ENCODE data around the gene SMYD4. TPM values are rescaled to one million over a fixed set of nuclear protein-coding genes. Genes with fewer than 3 reads are reported as not detected.
"Not testable (repeated sequence)": the region's sequence is repeated elsewhere in the genome, so short reads cannot be mapped to it uniquely, and the experiment has no call there.

Gene SMYD4
- total RNA-seq, 4 donors from 2014 or later: 9.4 to 13.0 (median 10.0) TPM

DNA sequence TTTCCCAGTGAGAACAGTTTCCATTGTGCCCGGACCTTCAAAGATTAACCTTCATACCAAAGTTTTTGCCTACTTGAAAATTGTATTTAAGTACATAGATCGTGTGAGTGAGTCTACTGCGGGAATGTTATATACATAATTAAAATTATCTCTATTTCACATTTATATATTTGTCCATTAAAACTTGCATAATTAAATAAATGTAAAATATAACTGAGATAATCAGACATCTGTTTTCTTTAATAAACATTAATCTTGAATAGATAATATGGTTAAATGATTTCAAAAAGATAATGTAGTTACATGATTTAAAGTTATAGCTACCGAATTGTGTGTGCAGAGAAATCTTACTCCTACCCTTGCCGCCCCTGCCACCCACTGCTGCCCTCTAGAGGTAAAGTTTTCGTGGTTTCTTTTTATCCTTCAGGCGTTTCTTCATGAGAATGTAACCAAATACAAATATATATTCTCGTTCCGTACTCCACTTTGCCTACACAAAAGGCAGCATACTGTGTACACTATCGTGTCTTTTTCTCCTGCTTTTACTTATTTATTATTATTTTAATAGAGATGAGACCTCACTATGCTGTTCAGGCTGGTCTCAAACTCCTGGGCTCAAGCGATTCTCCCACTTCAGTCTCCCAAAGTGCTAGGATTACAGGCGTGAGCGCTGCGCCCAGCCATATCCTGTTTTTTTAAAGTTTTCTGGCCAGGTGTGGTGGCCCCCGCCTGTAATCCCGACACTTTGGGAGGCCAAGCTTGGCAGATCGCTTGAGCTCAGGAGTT is 35.7 kb upstream of the SMYD4 start:
- WGBS, 2 donors: 59 to 64% methylated on average over 16 to 17 of the region's 17 CpGs
- intact Hi-C loops (cut with DNase I; ENCODE audit: low total_unique reads): no loop called here
- peak in 1 of 2 donors; percentile 43 for DNase-seq (ENCODE audit: low spot score in 2 of 2)

GRCh38 chr17:1861391-1862010 is 31.8 kb upstream of the SMYD4 start:
- no peak overlapping the region for H3K4me3 ChIP-seq (ENCODE audit: low read depth, poor library complexity, severe bottlenecking)
- TF ChIP-seq, protein P1, sequence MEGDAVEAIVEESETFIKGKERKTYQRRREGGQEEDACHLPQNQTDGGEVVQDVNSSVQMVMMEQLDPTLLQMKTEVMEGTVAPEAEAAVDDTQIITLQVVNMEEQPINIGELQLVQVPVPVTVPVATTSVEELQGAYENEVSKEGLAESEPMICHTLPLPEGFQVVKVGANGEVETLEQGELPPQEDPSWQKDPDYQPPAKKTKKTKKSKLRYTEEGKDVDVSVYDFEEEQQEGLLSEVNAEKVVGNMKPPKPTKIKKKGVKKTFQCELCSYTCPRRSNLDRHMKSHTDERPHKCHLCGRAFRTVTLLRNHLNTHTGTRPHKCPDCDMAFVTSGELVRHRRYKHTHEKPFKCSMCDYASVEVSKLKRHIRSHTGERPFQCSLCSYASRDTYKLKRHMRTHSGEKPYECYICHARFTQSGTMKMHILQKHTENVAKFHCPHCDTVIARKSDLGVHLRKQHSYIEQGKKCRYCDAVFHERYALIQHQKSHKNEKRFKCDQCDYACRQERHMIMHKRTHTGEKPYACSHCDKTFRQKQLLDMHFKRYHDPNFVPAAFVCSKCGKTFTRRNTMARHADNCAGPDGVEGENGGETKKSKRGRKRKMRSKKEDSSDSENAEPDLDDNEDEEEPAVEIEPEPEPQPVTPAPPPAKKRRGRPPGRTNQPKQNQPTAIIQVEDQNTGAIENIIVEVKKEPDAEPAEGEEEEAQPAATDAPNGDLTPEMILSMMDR (IDR thresholded peaks at IDR 0.05): no peak
- TF ChIP-seq POLR2A (IDR thresholded peaks at IDR 0.05): no peak
- 88 to 94% methylated on average over 16 of the region's 16 CpGs for WGBS, 2 donors
- DNase-seq (ENCODE audit: low spot score in 2 of 2): no peak
- intact Hi-C loops (cut with DNase I; ENCODE audit: low total_unique reads): no loop called here

More for the DNA sequence above, 35.7 kb upstream of the SMYD4 start:
- no peak for TF ChIP-seq POLR2A (IDR thresholded peaks at IDR 0.05)
- TF ChIP-seq, protein P1 (IDR thresholded peaks at IDR 0.05): no peak
- H3K4me3 ChIP-seq (ENCODE audit: low read depth, poor library complexity, severe bottlenecking): no peak overlapping the region

- no peak for TF ChIP-seq POLR2A (IDR thresholded peaks at IDR 0.05)
- TF ChIP-seq, protein P1 (IDR thresholded peaks at IDR 0.05): no peak
- 94 to 95% methylated on average over 11 of the region's 11 CpGs for WGBS, 2 donors
- DNase-seq (ENCODE audit: low spot score in 2 of 2): no peak
- H3K4me3 ChIP-seq (ENCODE audit: low read depth, poor library complexity, severe bottlenecking): no peak overlapping the region
- intact Hi-C loops (cut with DNase I; ENCODE audit: low total_unique reads): no loop called here
Measured at GRCh38 chr17:1860978-1861377, 31.3 kb upstream of the SMYD4 start.

- intact Hi-C loops (cut with DNase I; ENCODE audit: low total_unique reads); DNase-seq (ENCODE audit: low spot score in 2 of 2); H3K4me3 ChIP-seq (ENCODE audit: low read depth, poor library complexity, severe bottlenecking): not testable (repeated sequence)
- WGBS, 2 donors: 92 to 93% methylated on average over 8 of the region's 8 CpGs
Measured at GRCh38 chr17:1856462-1856861, 26.8 kb upstream of the SMYD4 start.

- no peak for DNase-seq (ENCODE audit: low spot score in 2 of 2)
- TF ChIP-seq POLR2A (IDR thresholded peaks at IDR 0.05): no peak
- TF ChIP-seq, protein P1 (IDR thresholded peaks at IDR 0.05): no peak
- 86 to 88% methylated on average over 3 of the region's 3 CpGs for WGBS, 2 donors
- intact Hi-C loops (cut with DNase I; ENCODE audit: low total_unique reads): no loop called here
- no peak overlapping the region for H3K4me3 ChIP-seq (ENCODE audit: low read depth, poor library complexity, severe bottlenecking)
Measured at GRCh38 chr17:1853698-1854097, 24.0 kb upstream of the SMYD4 start.

- intact Hi-C loops (cut with DNase I; ENCODE audit: low total_unique reads): no loop called here
- 70 to 72% methylated on average over 6 of the region's 6 CpGs for WGBS, 2 donors
- DNase-seq (ENCODE audit: low spot score in 2 of 2): no peak
- TF ChIP-seq, protein P1 (IDR thresholded peaks at IDR 0.05): no peak
- TF ChIP-seq POLR2A (IDR thresholded peaks at IDR 0.05): no peak
- H3K4me3 ChIP-seq (ENCODE audit: low read depth, poor library complexity, severe bottlenecking): no peak overlapping the region
Measured at GRCh38 chr17:1852327-1852726, 22.6 kb upstream of the SMYD4 start.
